Tibial artery (tissue), 4 donors: ENCODE results near the gene GRID2.

ENCODE experiments used
- DNase-seq, 2 donors: peaks; one replicate each; pipeline ENCODE4 v3.0.0-alpha.2; 2019
- H3K27ac ChIP-seq, 2 donors: fragments of 200-600 bp; sonication (generic) in 1 of 2; 1 replicate in 1 of 2; 2 replicates in 1 of 2; pipeline ENCODE4 v1.5.1; 2018 to 2019; ENCODE audit warnings: mild to moderate bottlenecking in 1 of 2
- H3K27me3 ChIP-seq, 2 donors: fragments of 200-600 bp; sonication (generic) in 1 of 2; one replicate each; pipeline versions ENCODE4 v1.5.1 to v1.6.0; 2016 to 2019
- H3K36me3 ChIP-seq, 3 donors: fragments of 200-600 bp; sonication (generic) in 2 of 3; one replicate each; pipeline ENCODE4 v1.5.1; 2016 to 2019; ENCODE audit warnings: mild to moderate bottlenecking in 2 of 3
- H3K4me1 ChIP-seq, 4 donors: fragments of 200-600 bp; sonication (generic) in 2 of 4; 1 replicate in 3 of 4; 2 replicates in 1 of 4; pipeline ENCODE4 v1.5.1; 2016 to 2019
- H3K4me3 ChIP-seq, 2 donors: fragments of 200-600 bp; sonication (generic) in 1 of 2; 1 replicate in 1 of 2; 2 replicates in 1 of 2; pipeline ENCODE4 v1.5.1; 2018 to 2019; ENCODE audit warnings: mild to moderate bottlenecking in 2 of 2
- H3K9me3 ChIP-seq, 3 donors: fragments of 200-600 bp; sonication (generic) in 1 of 3; one replicate each; pipeline ENCODE4 v1.5.1; 2016 to 2019
- CTCF ChIP-seq, 2 experiments: fragments of 200-600 bp in 1 of 2; fragments of 450-650 bp in 1 of 2; IDR thresholded peaks; one replicate each; pipeline ENCODE4 v1.5.1; 2017 to 2019; ENCODE audit warnings: antibody characterized with exemption in 2 of 2, mild to moderate bottlenecking in 1 of 2, moderate library complexity in 1 of 2
- intact Hi-C: fragments of 100-400 bp; cut with DNase I; formaldehyde crosslinking; loops from one replicate; pipeline ENCODE4 v1.15.0; 2023; ENCODE audit warnings: low total_unique reads

GRID2 gene

GRCh38 chr4:93730251-93730650, 1426.5 kb downstream of the GRID2 start:
- no peak for TF ChIP-seq CTCF (IDR thresholded peaks at IDR 0.05)
- H3K36me3 ChIP-seq: no peaks in the 10 kb centered on the region
- intact Hi-C loops: no loop called here
- no peak overlapping the region for H3K4me3 ChIP-seq
- no peak overlapping the region for H3K27ac ChIP-seq
- DNase-seq: no peak
- H3K27me3 ChIP-seq: no peaks in the 10 kb centered on the region
- H3K9me3 ChIP-seq: no peaks in the 10 kb centered on the region
- no peaks in the 10 kb centered on the region for H3K4me1 ChIP-seq

- H3K36me3 ChIP-seq: no peaks in the 10 kb centered on the region
- no peak for DNase-seq
- no peaks in the 10 kb centered on the region for H3K27me3 ChIP-seq
- H3K9me3 ChIP-seq: no peaks in the 10 kb centered on the region
- intact Hi-C loops: no loop called here
- H3K4me3 ChIP-seq: no peak overlapping the region
- no peak overlapping the region for H3K27ac ChIP-seq
- TF ChIP-seq CTCF (IDR thresholded peaks at IDR 0.05): no peak
- no peaks in the 10 kb centered on the region for H3K4me1 ChIP-seq
Observed at GRCh38 chr4:93730760-93731159, 1427.0 kb downstream of the GRID2 start.

GRCh38 chr4:93731456-93731855, 1427.7 kb downstream of the GRID2 start:
- Histone ChIP-seq H3K9me3 (no peaks in the 10 kb centered on the region), H3K4me1 (no peaks in the 10 kb centered on the region), H3K27me3 (no peaks in the 10 kb centered on the region), H3K27ac (no peak overlapping the region), H3K4me3 (no peak overlapping the region), H3K36me3 (no peaks in the 10 kb centered on the region)
- no peak for TF ChIP-seq CTCF (IDR thresholded peaks at IDR 0.05)
- intact Hi-C loops: no loop called here
- no peak for DNase-seq

- H3K4me1 ChIP-seq: no peaks in the 10 kb centered on the region
- H3K36me3 ChIP-seq: no peaks in the 10 kb centered on the region
- no peak overlapping the region for H3K27ac ChIP-seq
- intact Hi-C loops: no loop called here
- H3K4me3 ChIP-seq: no peak overlapping the region
- no peak for TF ChIP-seq CTCF (IDR thresholded peaks at IDR 0.05)
- no peak for DNase-seq
- H3K9me3 ChIP-seq: no peaks in the 10 kb centered on the region
- no peaks in the 10 kb centered on the region for H3K27me3 ChIP-seq
Observed at GRCh38 chr4:93732509-93732908, 1428.7 kb downstream of the GRID2 start.

GRCh38 chr4:93740890-93741289, 1437.1 kb downstream of the GRID2 start:
- H3K4me3 ChIP-seq: no peak overlapping the region
- H3K27me3 ChIP-seq: no peaks in the 10 kb centered on the region
- no peak for DNase-seq
- no peak overlapping the region for H3K27ac ChIP-seq
- no peaks in the 10 kb centered on the region for H3K9me3 ChIP-seq
- H3K36me3 ChIP-seq: no peaks in the 10 kb centered on the region
- intact Hi-C loops: no loop called here
- H3K4me1 ChIP-seq: no peaks in the 10 kb centered on the region
- TF ChIP-seq CTCF (IDR thresholded peaks at IDR 0.05): no peak

GRCh38 chr4:93743022-93743421, 1439.3 kb downstream of the GRID2 start:
- no peaks in the 10 kb centered on the region for H3K27me3 ChIP-seq
- H3K27ac ChIP-seq: no peak overlapping the region
- H3K4me1 ChIP-seq: no peaks in the 10 kb centered on the region
- H3K4me3 ChIP-seq: no peak overlapping the region
- TF ChIP-seq CTCF (IDR thresholded peaks at IDR 0.05): no peak
- intact Hi-C loops: no loop called here
- H3K9me3 ChIP-seq: no peaks in the 10 kb centered on the region
- no peaks in the 10 kb centered on the region for H3K36me3 ChIP-seq
- no peak for DNase-seq
